ENCODE measurements around the gene ICE1.
A peak's percentile ranks its signal among the peaks of the same experiment; 100 is the strongest.
"Not testable (repeated sequence)": the region's sequence is repeated elsewhere in the genome, so short reads cannot be mapped to it uniquely, and the experiment has no call there.

Gene ICE1, protein sequence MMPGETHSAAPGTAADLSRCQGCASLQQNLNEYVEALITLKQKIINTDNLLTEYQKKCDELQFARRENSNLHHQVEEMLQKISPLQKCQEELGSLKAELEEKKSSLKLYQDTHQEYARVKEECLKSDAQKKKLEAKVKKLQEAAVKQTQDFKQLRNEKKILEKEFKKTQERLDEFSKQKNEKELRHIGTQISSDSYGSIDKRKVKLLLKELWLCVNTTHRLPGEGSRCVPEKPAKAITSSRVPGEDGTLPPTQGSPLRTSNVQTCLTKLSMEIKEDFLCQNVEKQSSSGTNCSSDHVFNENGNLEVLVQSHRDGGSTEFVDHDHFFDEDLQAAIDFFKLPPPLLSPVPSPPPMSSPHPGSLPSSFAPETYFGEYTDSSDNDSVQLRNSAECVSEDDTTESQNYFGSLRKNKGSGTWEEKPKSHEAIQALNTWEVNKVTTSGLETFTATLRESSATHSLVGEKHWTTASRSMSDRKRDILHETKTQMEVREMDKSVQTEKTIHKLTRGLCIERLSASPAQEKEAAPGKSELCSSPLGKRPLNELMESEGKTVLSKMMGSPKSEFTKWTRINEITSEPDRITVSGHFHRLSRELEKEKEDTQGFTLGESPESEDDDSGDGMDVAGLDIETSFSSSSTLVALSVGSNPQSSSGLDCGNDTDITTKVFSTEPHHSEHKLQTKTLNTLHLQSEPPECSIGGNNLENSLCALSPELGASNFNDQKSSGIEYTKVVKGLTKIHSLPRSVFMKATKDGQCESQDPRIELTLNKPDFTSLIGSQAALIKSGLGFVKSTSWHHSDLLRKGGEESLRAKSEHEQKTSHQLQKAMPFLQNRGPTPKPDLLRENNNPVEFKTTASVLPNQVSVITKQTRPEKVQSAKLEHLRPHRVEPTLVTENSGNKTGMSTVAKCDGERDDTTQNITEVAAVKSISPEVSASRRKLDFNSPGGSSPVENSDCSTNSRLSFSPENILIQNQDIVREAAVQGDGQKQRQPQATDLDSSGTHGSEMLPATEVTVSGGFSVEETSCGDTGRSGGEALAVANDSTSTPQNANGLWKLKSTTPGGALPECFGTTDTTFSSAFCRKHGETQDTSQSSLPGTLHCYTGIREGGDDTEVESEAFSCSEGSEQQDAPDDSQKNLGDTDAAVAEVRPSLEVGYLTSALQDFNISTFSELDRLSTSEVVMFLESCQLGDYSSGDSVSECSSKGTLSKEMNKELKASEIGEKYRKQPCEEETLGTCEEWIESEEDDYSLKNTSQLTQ (N-terminal part only)

GRCh38 chr5:5421961-5422818, at the start of gene ICE1:
Gene ICE1, plus strand, starts transcription at chr5:5422677. Its CDS starts 239 bp downstream, at chr5:5422916.
- peak; percentile 94 for DNase-seq

GRCh38 chr5:5372930-5373329, 49.5 kb upstream of the ICE1 start:
- DNase-seq = no peak

DNA sequence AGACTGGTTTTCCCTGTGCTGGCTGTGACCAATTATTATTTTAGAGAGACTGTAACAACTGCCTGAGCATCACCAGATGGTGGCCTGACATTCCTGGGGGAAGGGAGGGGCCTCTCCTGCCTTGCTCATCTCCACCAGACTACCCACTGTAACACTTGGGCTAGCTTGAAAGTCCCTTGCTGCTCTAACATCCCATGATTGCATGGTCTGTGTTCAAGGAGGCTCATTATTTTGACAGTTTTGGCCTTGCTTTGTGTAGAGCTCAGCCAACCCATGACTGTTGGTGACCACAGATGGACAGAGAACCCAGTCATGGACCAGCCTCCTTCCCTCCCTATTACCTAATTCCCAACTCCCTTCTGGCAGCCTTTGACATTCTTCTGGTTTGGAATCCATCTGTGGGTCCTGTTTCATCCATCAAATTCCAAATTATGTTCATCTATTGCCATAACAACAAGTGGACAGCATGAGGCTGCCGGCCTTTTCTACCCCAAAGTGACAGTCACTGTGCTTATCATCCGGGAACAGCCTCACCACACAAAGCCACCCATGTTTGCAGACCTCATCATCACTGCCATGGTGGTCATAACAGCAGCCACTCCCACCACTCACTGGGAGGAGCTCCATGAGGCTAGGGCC, 49.0 kb upstream of the ICE1 start:
- DNase-seq = no peak

GRCh38 chr5:5374009-5374715, 48.3 kb upstream of the ICE1 start:
- DNase-seq = no peak

DNA sequence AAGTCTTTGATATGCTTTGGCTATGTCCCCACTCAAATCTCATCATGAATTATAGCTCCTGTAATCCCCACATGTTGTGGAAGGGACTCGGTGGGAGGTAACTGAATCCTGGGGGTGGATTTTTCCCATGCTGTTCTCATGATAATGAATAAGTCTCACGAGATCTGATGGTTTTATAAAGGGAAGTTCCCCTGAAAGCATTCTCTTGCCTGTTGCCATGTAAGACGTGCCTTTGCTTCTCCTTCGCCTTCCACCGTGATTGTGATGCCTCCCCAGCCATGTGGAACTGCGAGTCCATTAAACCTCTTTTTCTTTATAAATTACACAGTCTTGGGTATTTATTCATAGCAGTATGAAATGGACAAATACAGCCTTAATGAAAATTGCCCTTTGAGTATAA, 44.7 kb upstream of the ICE1 start:
- DNase-seq = no peak

GRCh38 chr5:5378531-5378930, 43.9 kb upstream of the ICE1 start:
- no peak for DNase-seq

- no peak for DNase-seq
Measured at GRCh38 chr5:5380298-5380697, 42.2 kb upstream of the ICE1 start.

GRCh38 chr5:5381310-5381913, 41.1 kb upstream of the ICE1 start:
- no peak for DNase-seq

DNA sequence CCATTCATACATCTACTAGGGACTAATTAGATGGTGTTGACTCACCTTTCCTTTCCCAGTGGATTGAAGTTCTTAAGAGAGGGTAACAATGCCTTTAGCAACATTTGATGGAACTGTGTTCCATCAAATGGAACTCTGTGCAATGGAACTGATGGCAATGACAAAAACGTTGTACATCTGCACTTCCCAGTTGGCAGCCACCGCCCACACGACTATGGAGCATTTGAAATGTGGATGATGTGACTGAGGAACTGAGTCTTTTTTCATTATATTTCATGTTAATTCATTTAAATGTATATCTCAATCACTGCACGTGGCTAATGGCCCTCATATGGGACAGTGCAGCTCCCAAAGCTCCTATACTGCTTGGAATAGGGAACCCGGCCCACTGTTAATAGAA, 39.0 kb upstream of the ICE1 start:
- DNase-seq = no peak

GRCh38 chr5:5384660-5385330, 37.7 kb upstream of the ICE1 start:
- DNase-seq = no peak

DNA sequence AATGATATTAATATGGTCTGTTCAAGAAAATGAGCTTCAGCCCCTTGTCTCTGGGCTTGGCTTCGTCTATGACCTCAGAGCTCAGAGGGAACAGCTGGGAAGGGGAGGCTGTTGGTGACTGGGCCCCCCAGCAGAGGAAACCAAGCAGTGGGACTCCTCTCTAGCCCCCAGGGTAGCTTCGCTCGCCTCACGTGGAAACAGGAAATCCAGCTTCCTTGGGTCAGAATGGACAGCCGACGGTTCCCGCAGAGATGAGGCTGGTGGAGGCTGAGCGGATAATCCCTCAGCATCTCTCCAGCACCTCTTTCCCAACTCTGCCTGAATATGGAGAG, 37.2 kb upstream of the ICE1 start:
- DNase-seq = no peak

GRCh38 chr5:5386329-5386728, 36.1 kb upstream of the ICE1 start:
- no peak for DNase-seq

GRCh38 chr5:5387192-5387591, 35.3 kb upstream of the ICE1 start:
- DNase-seq = no peak

- no peak for DNase-seq
Measured at GRCh38 chr5:5387777-5388176, 34.7 kb upstream of the ICE1 start.

GRCh38 chr5:5390121-5390869, 32.2 kb upstream of the ICE1 start:
- not testable (repeated sequence) for DNase-seq

GRCh38 chr5:5392504-5392903, 30.0 kb upstream of the ICE1 start:
- DNase-seq = not testable (repeated sequence)

DNA sequence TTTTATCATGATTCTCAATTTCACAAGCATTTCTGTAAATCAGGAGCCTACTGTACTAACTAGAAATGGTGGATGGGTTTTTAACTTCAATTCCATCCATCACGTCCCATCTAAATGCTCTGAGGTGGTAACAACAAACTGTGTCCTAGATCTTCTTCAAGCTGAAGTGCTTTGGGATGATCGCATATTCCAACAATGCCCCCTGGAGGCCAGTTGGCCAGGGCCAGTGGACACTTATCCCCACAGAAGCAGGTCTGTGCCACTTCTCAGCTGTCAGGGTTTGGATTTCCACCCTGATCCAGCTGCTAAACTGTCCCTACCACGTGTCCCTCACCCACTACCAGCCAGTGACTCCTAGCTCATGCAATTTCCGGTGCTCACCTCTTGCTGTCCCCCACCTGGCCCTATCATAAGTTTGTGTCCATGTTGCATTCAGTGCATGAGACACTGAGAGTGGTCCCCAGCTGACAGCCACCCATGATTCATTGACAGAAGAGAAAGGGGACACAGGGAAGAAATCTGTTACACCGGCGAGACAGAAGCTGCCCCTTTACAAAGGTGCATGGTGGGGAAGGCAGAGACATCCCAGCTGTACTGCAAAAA, 28.0 kb upstream of the ICE1 start:
- not testable (repeated sequence) for DNase-seq

- DNase-seq = not testable (repeated sequence)
Measured at GRCh38 chr5:5395093-5395492, 27.4 kb upstream of the ICE1 start.

GRCh38 chr5:5398071-5398470, 24.4 kb upstream of the ICE1 start:
- no peak for DNase-seq

Measured in 8988T (cell line).